ENCODE results near the gene CFAP53. TPM values are rescaled to one million over a fixed set of nuclear protein-coding genes. Genes with fewer than 3 reads are reported as not detected.

The CFAP53 gene
- total and polyA plus RNA-seq, 2 donors from 2014 or later, result 1.3 to 3.9 TPM

DNA sequence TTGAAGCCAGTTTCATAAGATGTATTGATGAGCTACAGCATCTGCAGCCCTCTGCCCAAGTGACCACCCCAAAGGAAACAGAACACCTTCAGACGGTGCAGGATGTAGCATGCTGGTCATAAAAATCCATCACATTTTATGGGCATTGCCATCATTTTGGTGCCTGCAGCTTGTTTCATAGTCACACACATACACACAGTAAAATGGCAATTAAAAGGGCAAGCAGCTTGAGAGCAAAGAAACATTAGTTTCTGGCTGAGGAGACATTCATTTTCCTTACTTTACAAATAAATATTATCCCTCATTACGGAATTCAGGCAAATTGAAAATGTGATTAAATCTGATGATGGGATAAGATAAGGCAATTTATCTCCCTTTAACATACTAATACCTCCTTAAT is 84.7 kb downstream of the CFAP53 start:
- FAIRE-seq, result no peak
- DNase-seq, result no peak
- Histone ChIP-seq H3K4me3 (ENCODE audit: low read length in 3 of 3) (no peak overlapping the region), H3K27ac (ENCODE audit: low read depth in 2 of 2, low read length in 2 of 2) (no peak overlapping the region), H3K9me3 (ENCODE audit: control insufficient read depth in 2 of 3, insufficient read depth in 1 of 3, low read length in 3 of 3) (no peaks in the 10 kb centered on the region), H3K9ac (ENCODE audit: low read length in 3 of 3) (no peak overlapping the region), H3K4me1 (ENCODE audit: control insufficient read depth in 2 of 3, insufficient read depth in 2 of 3, low read depth in 1 of 3, low read length in 3 of 3) (no peaks in the 10 kb centered on the region), H3K36me3 (ENCODE audit: control insufficient read depth in 2 of 3, insufficient read depth in 3 of 3, low read length in 3 of 3) (no peaks in the 10 kb centered on the region), H3K27me3 (ENCODE audit: control insufficient read depth, insufficient read depth, low read length) (no peaks in the 10 kb centered on the region)
- intact Hi-C loops (cut with DNase I), result no loop called here
- TF ChIP-seq, protein P1, sequence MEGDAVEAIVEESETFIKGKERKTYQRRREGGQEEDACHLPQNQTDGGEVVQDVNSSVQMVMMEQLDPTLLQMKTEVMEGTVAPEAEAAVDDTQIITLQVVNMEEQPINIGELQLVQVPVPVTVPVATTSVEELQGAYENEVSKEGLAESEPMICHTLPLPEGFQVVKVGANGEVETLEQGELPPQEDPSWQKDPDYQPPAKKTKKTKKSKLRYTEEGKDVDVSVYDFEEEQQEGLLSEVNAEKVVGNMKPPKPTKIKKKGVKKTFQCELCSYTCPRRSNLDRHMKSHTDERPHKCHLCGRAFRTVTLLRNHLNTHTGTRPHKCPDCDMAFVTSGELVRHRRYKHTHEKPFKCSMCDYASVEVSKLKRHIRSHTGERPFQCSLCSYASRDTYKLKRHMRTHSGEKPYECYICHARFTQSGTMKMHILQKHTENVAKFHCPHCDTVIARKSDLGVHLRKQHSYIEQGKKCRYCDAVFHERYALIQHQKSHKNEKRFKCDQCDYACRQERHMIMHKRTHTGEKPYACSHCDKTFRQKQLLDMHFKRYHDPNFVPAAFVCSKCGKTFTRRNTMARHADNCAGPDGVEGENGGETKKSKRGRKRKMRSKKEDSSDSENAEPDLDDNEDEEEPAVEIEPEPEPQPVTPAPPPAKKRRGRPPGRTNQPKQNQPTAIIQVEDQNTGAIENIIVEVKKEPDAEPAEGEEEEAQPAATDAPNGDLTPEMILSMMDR (IDR thresholded peaks at IDR 0.05; ENCODE audit: borderline replicate concordance, extremely low read depth, insufficient read depth), result no peak

- Histone ChIP-seq H3K36me3 (ENCODE audit: control insufficient read depth in 2 of 3, insufficient read depth in 3 of 3, low read length in 3 of 3) (no peaks in the 10 kb centered on the region), H3K4me1 (ENCODE audit: control insufficient read depth in 2 of 3, insufficient read depth in 2 of 3, low read depth in 1 of 3, low read length in 3 of 3) (no peaks in the 10 kb centered on the region), H3K9ac (ENCODE audit: low read length in 3 of 3) (no peak overlapping the region), H3K27me3 (ENCODE audit: control insufficient read depth, insufficient read depth, low read length) (no peaks in the 10 kb centered on the region), H3K27ac (ENCODE audit: low read depth in 2 of 2, low read length in 2 of 2) (no peak overlapping the region), H3K4me3 (ENCODE audit: low read length in 3 of 3) (no peak overlapping the region), H3K9me3 (ENCODE audit: control insufficient read depth in 2 of 3, insufficient read depth in 1 of 3, low read length in 3 of 3) (no peaks in the 10 kb centered on the region)
- TF ChIP-seq, protein P1 (IDR thresholded peaks at IDR 0.05; ENCODE audit: borderline replicate concordance, extremely low read depth, insufficient read depth), result no peak
- DNase-seq (no peak), FAIRE-seq (no peak)
- intact Hi-C loops (cut with DNase I), result no loop called here
Measured at GRCh38 chr18:50179465-50179864, 86.8 kb downstream of the CFAP53 start.

DNA sequence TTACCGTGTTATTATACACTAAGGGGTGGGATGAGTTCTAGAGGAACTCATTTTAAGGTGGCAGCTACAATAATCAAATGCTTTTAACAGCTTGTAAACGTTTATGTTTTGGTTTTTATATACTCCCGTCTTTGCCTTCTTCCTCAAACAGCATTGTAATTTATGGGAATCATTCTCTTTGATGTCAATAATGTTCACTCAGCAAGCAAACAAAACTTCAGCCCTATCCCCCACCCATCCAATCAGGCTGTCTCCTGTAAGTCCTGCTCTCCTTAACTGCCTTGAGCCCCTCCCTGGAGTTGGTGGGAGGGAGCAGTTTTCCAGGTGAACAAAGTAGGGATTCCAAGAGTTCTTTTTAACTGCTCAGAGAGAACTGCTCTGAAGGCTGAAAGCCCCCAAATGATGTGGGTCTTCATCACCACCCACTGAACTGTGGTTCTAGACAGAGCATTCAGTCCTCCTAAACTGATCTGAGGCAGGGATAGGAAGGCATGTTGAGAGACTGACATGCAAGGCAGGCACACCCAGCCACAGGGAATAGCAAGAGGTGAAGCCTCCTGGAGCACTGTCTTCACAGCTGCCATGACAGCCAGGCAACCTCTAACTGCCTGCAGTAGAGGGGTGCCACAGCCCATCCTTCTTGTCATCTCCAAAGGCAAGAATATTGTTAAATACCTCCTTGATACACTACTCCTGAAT is 88.9 kb downstream of the CFAP53 start:
- intact Hi-C loops (cut with DNase I), result no loop called here
- DNase-seq, result no peak

More for the DNA sequence above, 88.9 kb downstream of the CFAP53 start:
- Histone ChIP-seq H3K27ac (ENCODE audit: low read depth in 2 of 2, low read length in 2 of 2) (no peak overlapping the region), H3K4me3 (ENCODE audit: low read length in 3 of 3) (no peak overlapping the region), H3K4me1 (ENCODE audit: control insufficient read depth in 2 of 3, insufficient read depth in 2 of 3, low read depth in 1 of 3, low read length in 3 of 3) (no peaks in the 10 kb centered on the region), H3K27me3 (ENCODE audit: control insufficient read depth, insufficient read depth, low read length) (no peaks in the 10 kb centered on the region), H3K36me3 (ENCODE audit: control insufficient read depth in 2 of 3, insufficient read depth in 3 of 3, low read length in 3 of 3) (peaks cover 0 to 3% (median 0%) of the 10 kb centered on the region in 3 donors), H3K9ac (ENCODE audit: low read length in 3 of 3) (no peak overlapping the region), H3K9me3 (ENCODE audit: control insufficient read depth in 2 of 3, insufficient read depth in 1 of 3, low read length in 3 of 3) (no peaks in the 10 kb centered on the region)
- TF ChIP-seq, protein P1 (IDR thresholded peaks at IDR 0.05; ENCODE audit: borderline replicate concordance, extremely low read depth, insufficient read depth), result no peak
- no peak for FAIRE-seq

Other genes starting within 250 kb of the CFAP53 start
- gene MYO5B, start 71.3 kb downstream of the CFAP53 start, total RNA-seq, result 43.8 TPM
- 17.8 TPM for gene MYO5B, start 71.3 kb downstream of the CFAP53 start, polyA plus RNA-seq (ENCODE audit: insufficient read depth, low read depth, low replicate concordance)
- 79.3 TPM for gene MBD1, start 15.0 kb upstream of the CFAP53 start, total RNA-seq
- gene MBD1, start 15.0 kb upstream of the CFAP53 start, polyA plus RNA-seq (ENCODE audit: insufficient read depth, low read depth, low replicate concordance), result 24.7 TPM
- 88.7 TPM for gene CXXC1, start 21.2 kb upstream of the CFAP53 start, total RNA-seq
- gene CXXC1, start 21.2 kb upstream of the CFAP53 start, polyA plus RNA-seq (ENCODE audit: insufficient read depth, low read depth, low replicate concordance), result 39.0 TPM
- 0.31 TPM for gene SKA1, start 108.6 kb upstream of the CFAP53 start, total RNA-seq
- gene SKA1, start 108.6 kb upstream of the CFAP53 start, polyA plus RNA-seq (ENCODE audit: insufficient read depth, low read depth, low replicate concordance), result not detected

Data from kidney (tissue), 14 donors.